ENCODE measurements around the gene MLN. TPM values are rescaled to one million over a fixed set of nuclear protein-coding genes. Genes with fewer than 3 reads are reported as not detected.

The MLN gene
- polyA plus RNA-seq, 4 donors = 1.3 to 2.4 (median 1.5) TPM

Other genes starting within 250 kb of the MLN start
- gene BAK1, start 223.7 kb downstream of the MLN start, polyA plus RNA-seq (ENCODE audit: insufficient read length in 4 of 4) = 10 to 100 TPM; 20.2 to 28.4 (median 23.2) TPM
- gene ITPR3, start 182.7 kb downstream of the MLN start, polyA plus RNA-seq (ENCODE audit: insufficient read length in 4 of 4) = 10 to 100 TPM in 1 of 4 donors, 1 to 10 TPM in 3; 7.9 to 10.4 (median 8.4) TPM
- gene UQCC2, start 92.3 kb downstream of the MLN start, polyA plus RNA-seq (ENCODE audit: insufficient read length in 4 of 4) = 10 to 100 TPM; 55.9 to 87.9 (median 59.4) TPM
- 1 to 10 TPM in 1 of 4 donors, under 1 TPM in 3; 0.91 to 1.2 (median 0.94) TPM for gene IP6K3, start 57.1 kb downstream of the MLN start, polyA plus RNA-seq (ENCODE audit: insufficient read length in 4 of 4)
- gene LEMD2, start 14.9 kb downstream of the MLN start, polyA plus RNA-seq (ENCODE audit: insufficient read length in 4 of 4) = 10 to 100 TPM; 62.3 to 82.4 (median 71.2) TPM

All from left renal cortex interstitium (tissue), 4 donors.